Stomach (tissue), 9 donors: Measurements from ENCODE around the gene CCDC30. TPM values are rescaled to one million over a fixed set of nuclear protein-coding genes. Genes with fewer than 3 reads are reported as not detected.
"Not testable (repeated sequence)": the region's sequence is repeated elsewhere in the genome, so short reads cannot be mapped to it uniquely, and the experiment has no call there.

Experiments used
- DNase-seq, 2 donors: peaks; one replicate each; pipeline versions ENCODE4 v3.0.0 to v3.0.0-alpha.2; 2013 to 2019
- H3K27ac ChIP-seq, 5 donors: fragments of 200-600 bp in 4 of 5; sonication (generic) in 4 of 5; one replicate each; pipeline ENCODE4 v1.5.1; 2013 to 2019; ENCODE audit warnings: mild to moderate bottlenecking in 1 of 5, moderate library complexity in 1 of 5
- H3K27me3 ChIP-seq, 3 donors: fragments of 200-600 bp; sonication (generic); one replicate each; pipeline ENCODE4 v1.5.1; 2017 to 2019; ENCODE audit warnings: mixed run types in 1 of 3
- H3K36me3 ChIP-seq, 4 donors: fragments of 200-600 bp; sonication (generic); 1 replicate in 3 of 4; 2 replicates in 1 of 4; pipeline ENCODE4 v1.5.1; 2016 to 2019
- H3K4me1 ChIP-seq, 4 donors: fragments of 200-600 bp; sonication (generic); one replicate each; pipeline ENCODE4 v1.5.1; 2016 to 2019
- H3K4me3 ChIP-seq, 4 donors: fragments of 200-600 bp; sonication (generic) in 3 of 4; one replicate each; pipeline ENCODE4 v1.5.1; 2016 to 2019; ENCODE audit warnings: mild to moderate bottlenecking in 1 of 4
- H3K9me3 ChIP-seq, 4 donors: fragments of 200-600 bp; sonication (generic); one replicate each; pipeline ENCODE4 v1.5.1; 2016 to 2019
- CTCF ChIP-seq, 7 experiments: fragments of 450-650 bp in 4 of 7; fragments of 200-600 bp in 3 of 7; sonication (generic) in 3 of 7; IDR thresholded peaks; one replicate each; pipeline ENCODE4 v1.5.1; 2016 to 2019; ENCODE audit warnings: antibody characterized with exemption in 7 of 7, control low read depth in 2 of 7, mild to moderate bottlenecking in 1 of 7
- EP300 ChIP-seq: sonication (generic); formaldehyde crosslinking; IDR thresholded peaks from one replicate; pipeline ENCODE4 v1.6.1; 2017; ENCODE audit warnings: antibody characterized with exemption
- POLR2A ChIP-seq, 4 donors: fragments of 450-650 bp; IDR thresholded peaks; one replicate each; pipeline ENCODE4 v1.6.1; 2016; ENCODE audit warnings: antibody characterized with exemption in 4 of 4, control low read depth in 2 of 4, mild to moderate bottlenecking in 1 of 4, moderate library complexity in 1 of 4
- POLR2AphosphoS5 ChIP-seq, 3 donors: sonication (generic); formaldehyde crosslinking; IDR thresholded peaks; one replicate each; pipeline ENCODE4 v1.6.1; 2016; ENCODE audit warnings: antibody characterized with exemption in 3 of 3
- WGBS, 5 donors: extraction: QIAGEN DNeasy Blood & Tissue Kit in 3 of 5; methylation state at CpG; one replicate each; pipeline versions ENCODE4 v1.1.5 to v1.1.7; 2013 to 2018; 5-methylcytosine and 5-hydroxymethylcytosine counted together
- intact Hi-C: fragments of 100-400 bp; cut with DNase I; formaldehyde crosslinking; loops from one replicate; pipeline ENCODE4 v1.15.1; 2023; ENCODE audit warnings: low total_unique reads
- polyA plus RNA-seq, 3 donors: library from polyadenylated mRNA; stranded (reverse); fragments of 200-250 nt; gene quantifications; one replicate each; pipeline ENCODE4 v1.2.3, GENCODE V29; 2013
- total RNA-seq, 5 donors: library from RNA; depleted of rRNA; stranded (reverse); fragments of >200 nt; gene quantifications; one replicate each; pipeline versions ENCODE4 v1.1.0 to v1.2.3, GENCODE V29; 2014 to 2016
- donor health status: healthy with polysubstance abuse.
- donor health status: Bipolar disorder and iron deficiency.
- donor health status: healthy.

CCDC30 gene
- total and polyA plus RNA-seq, 8 donors: under 0.01 to 2.3 (median 1.0) TPM

- H3K4me3 ChIP-seq: no peak overlapping the region
- DNase-seq: no peak
- TF ChIP-seq POLR2AphosphoS5 (IDR thresholded peaks at IDR 0.05): no peak
- TF ChIP-seq EP300: no peak
- no peak for TF ChIP-seq CTCF (IDR thresholded peaks at IDR 0.05)
- no peak for TF ChIP-seq POLR2A (IDR thresholded peaks at IDR 0.05)
- H3K36me3 ChIP-seq: peaks cover 0 to 4% (median 0%) of the 10 kb centered on the region in 4 donors
- peaks cover 0 to 4% (median 0%) of the 10 kb centered on the region in 4 donors for H3K4me1 ChIP-seq
- H3K9me3 ChIP-seq: no peaks in the 10 kb centered on the region
- H3K27me3 ChIP-seq: no peaks in the 10 kb centered on the region
- H3K27ac ChIP-seq: no peak overlapping the region
- intact Hi-C loops: no loop called here
- 90 to 96% (median 94%) methylated on average over 2 of the region's 2 CpGs for WGBS, 5 donors
Measured at GRCh38 chr1:42469727-42470126, 6.6 kb downstream of the CCDC30 start.

- no peak for TF ChIP-seq CTCF (IDR thresholded peaks at IDR 0.05)
- TF ChIP-seq POLR2AphosphoS5 (IDR thresholded peaks at IDR 0.05): no peak
- no peak for TF ChIP-seq EP300
- TF ChIP-seq POLR2A (IDR thresholded peaks at IDR 0.05): no peak
- DNase-seq: no peak
- H3K36me3 ChIP-seq: peaks cover 2 to 15% (median 12%) of the 10 kb centered on the region in 4 donors
- no peaks in the 10 kb centered on the region for H3K27me3 ChIP-seq
- no peak overlapping the region for H3K27ac ChIP-seq
- intact Hi-C loops: no loop called here
- no peaks in the 10 kb centered on the region for H3K4me1 ChIP-seq
- 84 to 97% (median 94%) methylated on average over 4 of the region's 4 CpGs for WGBS, 5 donors
- H3K4me3 ChIP-seq: no peak overlapping the region
- H3K9me3 ChIP-seq: no peaks in the 10 kb centered on the region
Measured at GRCh38 chr1:42476605-42477004, 13.5 kb downstream of the CCDC30 start.

- H3K27me3 ChIP-seq, DNase-seq, H3K9me3 ChIP-seq, H3K27ac ChIP-seq, H3K4me3 ChIP-seq, intact Hi-C loops, H3K4me1 ChIP-seq: not testable (repeated sequence)
- WGBS, 5 donors: 79 to 89% (median 86%) methylated on average over 4 of the region's 4 CpGs
- peaks cover 4 to 22% (median 17%) of the 10 kb centered on the region in 4 donors for H3K36me3 ChIP-seq
Measured at GRCh38 chr1:42477354-42477753, 14.3 kb downstream of the CCDC30 start.

- H3K27ac ChIP-seq: no peak overlapping the region
- no peaks in the 10 kb centered on the region for H3K4me1 ChIP-seq
- no peak overlapping the region for H3K4me3 ChIP-seq
- no peaks in the 10 kb centered on the region for H3K27me3 ChIP-seq
- peaks cover 4 to 26% (median 20%) of the 10 kb centered on the region in 4 donors for H3K36me3 ChIP-seq
- no peak for DNase-seq
- intact Hi-C loops: no loop called here
- WGBS, 5 donors: 90 to 99% (median 95%) methylated on average over 3 of the region's 3 CpGs
- TF ChIP-seq EP300: no peak
- TF ChIP-seq POLR2AphosphoS5 (IDR thresholded peaks at IDR 0.05): no peak
- TF ChIP-seq POLR2A (IDR thresholded peaks at IDR 0.05): no peak
- TF ChIP-seq CTCF (IDR thresholded peaks at IDR 0.05): no peak
- H3K9me3 ChIP-seq: no peaks in the 10 kb centered on the region
Measured at GRCh38 chr1:42477775-42478174, 14.7 kb downstream of the CCDC30 start.

- WGBS, 5 donors: 54 to 79% (median 75%) methylated on average over 4 of the region's 4 CpGs
- TF ChIP-seq POLR2AphosphoS5 (IDR thresholded peaks at IDR 0.05): no peak
- TF ChIP-seq POLR2A (IDR thresholded peaks at IDR 0.05): no peak
- no peak for TF ChIP-seq CTCF (IDR thresholded peaks at IDR 0.05)
- TF ChIP-seq EP300: no peak
- Histone ChIP-seq H3K27ac (no peak overlapping the region), H3K9me3 (no peaks in the 10 kb centered on the region), H3K4me3 (no peak overlapping the region), H3K27me3 (no peaks in the 10 kb centered on the region), H3K36me3 (peaks cover 4 to 37% (median 31%) of the 10 kb centered on the region in 4 donors), H3K4me1 (no peaks in the 10 kb centered on the region)
- intact Hi-C loops: no loop called here
- no peak for DNase-seq
Measured at GRCh38 chr1:42479621-42480020, 16.5 kb downstream of the CCDC30 start.
